Activated CD4-positive, alpha-beta T cell treated with anti-CD3 and anti-CD28 coated beads, Interleukin-2, amount 50 U/mL, for 1 hour (primary cell): ENCODE results near the gene LSS.

Source experiments
- DNase-seq: peaks from one replicate; pipeline ENCODE4 v3.0.0-alpha.2; 2020

The LSS gene

DNA sequence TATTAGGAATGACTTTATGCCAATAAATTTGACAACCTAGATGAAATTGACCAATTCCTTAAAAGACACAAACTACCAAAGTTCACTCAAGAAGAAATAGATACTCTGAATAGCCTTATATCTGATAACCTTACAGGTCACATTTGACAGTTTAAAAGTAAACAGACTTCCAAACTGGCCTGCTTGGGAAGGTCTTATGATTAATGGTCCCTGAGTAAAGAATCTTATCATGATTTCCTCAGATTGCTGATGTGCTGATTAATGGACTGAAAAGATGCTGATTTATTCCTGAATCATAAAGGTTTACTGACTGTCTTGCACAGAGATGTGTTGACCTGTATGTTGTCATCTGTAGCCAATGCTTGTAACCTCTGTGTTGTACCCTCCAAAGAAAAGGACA lies 63.5 kb downstream of the LSS start:
- DNase-seq = no peak

DNA sequence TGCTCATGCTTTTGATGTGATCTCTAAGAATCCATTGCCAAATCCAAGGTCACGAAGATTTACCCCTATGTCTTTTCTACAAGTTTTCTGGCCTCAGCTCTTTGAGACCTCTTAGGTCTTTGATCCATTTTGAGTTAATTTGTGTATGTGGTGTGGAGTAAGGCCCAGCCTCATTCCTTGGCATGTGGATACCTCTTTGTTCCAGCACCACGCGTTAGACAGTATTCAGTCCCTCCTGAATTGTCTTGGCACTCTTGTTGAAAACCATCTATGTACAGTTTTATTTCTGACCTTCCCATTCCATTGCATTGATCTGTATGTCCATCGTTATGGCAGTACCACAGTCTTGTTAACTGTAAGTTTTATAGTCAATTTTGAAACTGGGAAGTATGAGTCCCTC lies 65.2 kb downstream of the LSS start:
- no peak for DNase-seq

DNA sequence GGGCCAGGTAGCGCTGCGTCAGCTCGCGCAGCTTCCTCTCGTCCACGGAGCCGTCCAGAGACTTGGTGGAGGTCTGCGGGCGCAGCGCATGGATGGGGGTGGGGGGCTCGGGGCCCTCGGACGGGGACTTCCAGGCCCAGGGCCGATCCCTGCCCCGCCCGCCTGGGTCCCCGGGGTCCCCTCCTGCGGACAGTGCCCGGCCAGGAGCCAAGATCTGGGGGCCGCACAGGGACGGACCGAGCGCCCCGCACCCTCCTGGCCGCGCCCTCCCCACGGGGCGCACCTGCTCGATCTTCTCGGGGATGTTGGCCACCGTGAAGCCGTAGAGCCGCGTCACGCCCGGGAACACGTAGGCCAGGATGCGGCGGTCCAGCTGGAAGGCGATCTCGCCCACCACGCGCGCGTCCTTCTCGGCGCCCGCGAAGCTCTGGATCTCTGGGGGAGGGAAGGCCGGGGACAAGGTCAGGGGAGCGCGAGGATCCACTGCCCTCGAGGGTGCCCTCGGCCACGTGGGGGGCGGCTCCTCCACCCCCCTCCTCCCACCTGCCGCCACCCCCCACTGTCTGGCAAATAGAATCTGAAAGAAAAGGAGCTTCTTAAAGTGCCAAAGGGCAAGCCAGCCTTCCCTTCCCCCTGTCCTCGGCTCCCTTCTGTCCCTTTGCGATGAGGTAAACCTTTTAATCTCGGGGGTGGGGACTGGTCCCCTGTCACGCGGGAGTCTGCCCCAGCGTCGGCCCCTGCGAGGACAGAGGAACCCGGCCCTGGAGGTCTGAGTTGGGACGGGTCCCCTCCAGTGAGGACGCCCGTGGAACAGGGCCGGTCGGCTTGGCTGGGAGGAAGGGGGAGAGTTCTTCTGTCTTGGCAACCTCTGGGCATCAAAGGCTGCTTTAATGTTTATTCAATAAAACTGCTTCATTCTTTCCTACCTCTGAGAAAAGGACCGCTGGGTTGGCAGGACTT lies 66.7 kb downstream of the LSS start:
- DNase-seq = no peak

DNA sequence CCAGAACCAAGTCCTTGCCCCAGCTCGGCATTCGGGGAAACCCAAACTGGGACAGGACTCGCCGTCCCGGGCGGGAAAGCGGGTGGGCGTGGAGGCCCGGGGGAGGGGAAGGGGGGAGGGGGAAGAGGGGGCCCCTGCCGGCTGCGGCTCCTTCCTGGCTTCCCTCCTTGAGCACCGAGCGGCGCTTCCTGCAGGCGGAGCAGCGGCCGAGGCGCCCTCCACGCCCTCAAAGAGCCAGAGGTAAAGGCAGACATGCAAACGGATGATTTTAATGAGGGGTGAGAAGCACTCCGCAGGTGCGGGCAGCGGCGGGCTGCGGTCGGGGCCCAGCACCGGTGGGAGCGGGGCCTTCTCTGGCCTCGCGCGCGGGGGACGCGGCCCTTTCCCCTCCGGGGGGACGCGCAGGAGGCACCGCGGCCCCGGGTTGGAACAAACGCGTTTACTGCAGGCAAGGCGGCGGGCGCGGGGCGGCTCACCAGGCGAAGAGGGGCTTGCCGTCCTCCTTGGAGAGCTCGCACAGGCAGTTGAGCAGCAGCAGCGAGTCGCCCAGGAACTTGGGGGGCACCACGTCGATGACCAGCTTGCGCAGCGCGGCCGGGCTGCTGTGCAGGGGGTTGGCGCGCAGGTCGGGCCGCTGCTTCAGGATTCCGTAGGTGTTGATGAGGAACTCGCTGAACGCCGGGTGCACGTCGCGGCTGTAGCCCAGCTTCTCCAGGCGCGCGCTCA lies 67.5 kb downstream of the LSS start:
- no peak for DNase-seq

DNA sequence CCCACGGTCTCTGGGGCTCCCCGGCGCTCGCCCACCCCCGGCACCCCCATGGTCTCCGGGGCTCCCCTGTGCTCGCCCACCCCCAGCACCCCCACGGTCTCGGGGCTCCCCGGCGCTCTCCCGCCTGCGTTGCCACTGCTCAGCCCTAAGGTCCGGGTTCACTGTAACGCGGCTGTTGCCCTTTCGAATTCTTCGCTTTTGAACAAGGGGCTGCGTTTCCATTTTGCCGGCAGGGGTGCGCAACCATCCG lies 68.0 kb downstream of the LSS start:
- DNase-seq = no peak

DNA sequence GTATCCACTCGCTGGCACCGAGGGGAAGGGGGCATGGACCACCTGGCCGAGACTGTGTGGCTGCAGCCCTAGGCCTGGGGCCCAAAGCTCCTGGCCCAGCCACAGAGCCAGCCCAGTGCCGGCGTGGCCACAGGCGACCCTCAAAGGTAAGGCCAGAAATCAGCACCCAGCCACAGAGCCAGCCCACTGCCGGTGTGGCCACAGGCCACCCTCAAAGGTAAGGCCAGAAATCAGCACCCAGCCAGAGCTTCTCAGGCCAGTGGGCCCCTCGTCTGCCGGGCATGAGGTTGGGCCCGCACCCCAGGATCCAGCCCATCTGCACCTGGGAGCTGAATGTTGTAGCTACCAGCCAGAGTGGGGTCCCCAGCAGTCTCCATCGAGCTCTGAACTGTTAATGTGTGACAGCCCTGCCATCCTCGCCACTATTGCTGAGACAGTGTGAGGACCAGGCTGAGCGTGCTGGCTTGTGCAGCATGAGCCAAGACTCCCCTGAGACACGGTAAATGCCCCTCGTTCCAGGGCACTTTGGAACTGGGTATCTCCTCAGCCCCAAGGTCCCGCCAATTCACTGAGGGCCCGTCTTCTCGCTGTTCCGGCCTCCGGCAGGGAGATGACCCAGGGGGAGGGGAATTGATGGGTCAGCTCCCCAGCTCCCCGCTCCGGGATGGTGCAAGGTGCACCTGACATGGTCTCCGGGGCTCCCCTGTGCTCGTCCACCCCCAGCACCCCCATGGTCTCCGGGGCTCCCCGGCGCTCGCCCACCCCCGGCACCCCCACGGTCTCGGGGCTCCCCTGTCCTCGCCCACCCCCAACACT lies 68.5 kb downstream of the LSS start:
- no peak for DNase-seq

DNA sequence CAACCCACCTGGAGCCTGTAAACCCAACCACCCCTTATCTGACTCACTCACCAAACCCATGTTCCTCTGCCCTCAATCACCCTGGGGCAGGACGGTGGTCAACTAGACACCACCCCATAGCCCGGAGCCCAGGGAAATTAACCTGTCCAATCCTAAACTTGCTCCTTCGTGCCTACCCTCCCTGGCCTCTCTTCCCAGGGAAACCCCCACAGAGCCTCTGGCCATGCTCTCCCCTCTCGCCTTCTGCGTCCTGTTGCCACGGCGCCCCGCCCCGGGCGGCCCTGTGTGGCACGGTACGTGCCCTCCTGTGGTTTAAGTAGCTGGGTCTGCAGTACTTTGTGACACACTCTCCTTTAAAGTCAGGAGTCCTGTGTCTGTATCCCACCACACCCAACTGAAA lies 69.2 kb downstream of the LSS start:
- no peak for DNase-seq

DNA sequence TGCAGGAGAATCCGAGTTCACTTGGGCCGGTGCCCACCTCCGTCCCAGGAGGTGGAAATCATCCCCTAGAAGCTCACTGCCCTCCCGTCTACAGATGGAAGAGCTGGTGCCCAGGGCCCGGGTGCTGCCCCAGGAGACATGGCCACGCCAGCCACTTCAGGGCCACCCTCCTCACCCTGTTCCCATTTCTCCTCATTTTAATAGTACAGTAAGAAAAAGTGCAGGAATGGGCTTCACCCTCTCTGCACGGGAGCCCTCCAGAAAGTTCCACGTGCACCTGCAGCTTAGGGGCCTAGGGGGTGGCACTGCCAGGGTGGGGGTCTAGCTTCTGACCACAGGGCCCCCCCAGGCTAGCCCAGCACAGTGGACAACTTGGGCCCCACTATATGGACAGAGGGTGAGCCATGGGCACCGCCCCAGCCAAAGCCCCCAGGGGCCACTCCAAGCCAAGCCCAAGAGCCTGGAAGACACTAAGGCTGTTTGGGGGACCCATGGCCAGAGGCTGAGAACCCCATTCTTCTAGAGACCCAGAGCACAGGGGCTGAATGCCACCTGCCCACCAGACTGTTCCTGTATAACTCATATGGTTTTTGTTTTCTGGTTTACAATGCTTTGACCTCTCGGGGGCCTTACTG lies 69.8 kb downstream of the LSS start:
- no peak for DNase-seq

DNA sequence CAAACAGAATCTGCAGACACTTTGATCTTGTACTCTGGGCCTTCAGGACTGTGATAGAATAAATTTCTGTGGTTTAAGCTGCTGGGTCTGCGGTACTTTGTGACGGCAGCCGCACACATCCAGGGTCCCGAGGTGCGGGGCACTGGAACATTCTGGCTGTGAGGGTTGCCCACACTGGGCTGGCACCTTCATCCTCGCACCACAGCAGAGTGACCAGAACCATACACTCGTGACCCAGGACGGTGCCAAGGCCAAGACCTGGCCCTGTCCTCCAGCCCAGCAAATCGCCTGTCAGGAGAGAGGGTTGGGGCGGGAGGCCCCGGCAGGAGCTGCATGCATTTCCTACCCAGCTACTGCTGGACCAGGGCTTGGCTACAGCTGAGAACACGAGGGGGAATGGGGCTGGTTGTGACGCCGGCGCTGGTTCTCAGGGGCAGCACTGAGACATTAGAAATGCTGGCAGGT lies 70.6 kb downstream of the LSS start:
- DNase-seq = no peak

DNA sequence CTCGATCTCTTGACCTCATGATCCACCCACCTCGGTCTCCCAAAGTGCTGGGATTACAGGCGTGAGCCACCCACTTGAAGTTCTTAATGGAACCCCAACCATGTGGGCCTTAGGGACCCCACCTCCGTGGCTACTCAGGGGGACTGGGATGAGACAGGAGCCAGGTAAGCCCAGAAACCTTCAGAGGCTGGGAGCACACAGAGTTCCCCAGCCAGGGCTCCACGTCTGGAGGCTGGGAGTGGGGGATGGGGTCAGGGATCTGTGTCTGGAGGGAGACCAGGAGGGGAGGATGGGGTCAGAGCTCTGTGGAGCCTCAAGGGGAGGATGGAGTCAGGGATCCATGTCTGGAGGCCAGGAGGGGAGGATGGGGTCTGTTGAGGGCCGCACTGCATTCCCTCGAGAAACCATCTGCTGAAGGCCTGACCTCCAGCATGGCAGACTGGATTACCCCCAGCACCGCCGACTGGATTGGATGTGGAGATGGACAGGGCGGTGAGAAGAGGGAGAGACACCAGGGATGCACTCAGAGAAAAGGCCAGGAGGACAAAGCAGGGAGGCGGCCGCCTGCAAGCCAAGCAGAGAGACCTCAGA lies 71.1 kb downstream of the LSS start:
- DNase-seq = no peak

DNA sequence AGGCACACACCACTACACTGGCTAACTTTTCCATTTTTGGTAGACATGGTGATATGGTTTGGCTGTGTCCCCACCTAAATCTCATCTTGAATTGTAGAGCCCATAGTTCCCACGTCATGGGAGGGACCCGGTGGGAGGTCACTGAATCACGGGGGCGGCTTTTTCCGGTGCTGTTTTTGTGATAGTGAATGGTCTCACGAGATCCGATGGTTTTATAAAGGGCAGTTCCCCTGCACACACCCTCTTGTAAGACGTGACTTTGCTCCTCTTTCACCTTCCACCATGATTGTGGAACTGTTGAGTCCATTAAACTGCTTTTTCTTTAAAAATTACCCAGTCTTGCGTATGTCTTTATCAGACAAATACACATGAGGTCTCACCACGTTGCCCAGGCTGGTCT lies 71.9 kb downstream of the LSS start:
- no peak for DNase-seq

DNA sequence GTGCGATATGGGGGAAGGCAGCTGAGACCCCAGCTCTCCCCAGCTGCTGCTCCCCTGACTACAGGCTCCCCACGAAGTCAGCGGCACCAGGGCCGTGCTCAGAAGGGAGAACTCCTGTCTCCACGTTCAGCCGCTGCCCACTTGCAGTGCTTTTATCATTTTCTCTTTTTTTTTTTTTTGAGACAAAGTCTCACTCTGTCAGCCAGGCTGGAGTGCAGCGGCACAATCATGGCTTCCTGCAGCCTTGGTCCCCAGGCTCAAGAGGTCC lies 72.3 kb downstream of the LSS start:
- DNase-seq = no peak

DNA sequence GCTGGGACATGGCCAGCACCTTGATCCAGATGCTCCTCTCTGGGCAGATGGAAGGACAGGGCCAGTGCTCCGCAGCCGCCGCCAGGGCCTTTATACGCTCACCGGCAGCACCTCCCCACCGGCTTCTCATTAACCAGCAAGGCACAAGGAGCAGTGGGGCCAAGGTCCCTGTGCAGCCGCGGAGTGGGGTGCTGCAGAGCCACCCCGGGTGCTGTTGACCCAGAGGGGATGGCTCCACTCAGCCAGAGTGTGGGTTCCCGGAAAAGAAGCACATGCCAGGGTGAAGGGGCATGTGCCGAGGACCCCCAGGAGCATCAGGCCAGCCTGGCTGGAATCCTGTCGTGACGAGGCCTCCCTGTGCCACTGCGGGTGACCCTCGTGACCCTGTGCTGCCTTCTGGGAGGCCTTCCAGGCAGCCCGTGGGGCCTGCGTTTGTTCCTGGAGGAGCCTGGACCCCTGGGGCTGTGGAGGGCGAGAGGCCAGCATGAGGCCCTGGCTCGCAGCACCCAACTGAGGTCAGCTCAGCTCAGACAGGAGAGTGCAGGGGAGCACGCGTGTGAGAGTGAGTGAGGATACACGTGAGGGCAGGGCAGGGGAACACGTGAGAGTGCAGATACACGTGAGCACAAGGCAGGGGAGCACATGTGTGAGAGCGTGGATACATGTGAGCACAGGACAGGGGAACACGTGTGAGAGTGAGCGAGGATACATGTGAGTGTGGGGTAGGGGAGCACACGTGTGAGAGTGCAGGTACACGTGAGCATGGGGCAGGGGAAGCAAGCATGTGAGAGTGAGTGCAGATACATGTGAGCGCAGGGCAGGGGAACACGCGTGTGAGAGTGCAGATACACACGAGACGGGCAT lies 72.8 kb downstream of the LSS start, which contains the start of gene FTCD:
TSS of gene FTCD (minus strand) at position 66 of the 864 bp plus-strand sequence. CDS start at position 10, 56 bp downstream.
- DNase-seq = no peak

DNA sequence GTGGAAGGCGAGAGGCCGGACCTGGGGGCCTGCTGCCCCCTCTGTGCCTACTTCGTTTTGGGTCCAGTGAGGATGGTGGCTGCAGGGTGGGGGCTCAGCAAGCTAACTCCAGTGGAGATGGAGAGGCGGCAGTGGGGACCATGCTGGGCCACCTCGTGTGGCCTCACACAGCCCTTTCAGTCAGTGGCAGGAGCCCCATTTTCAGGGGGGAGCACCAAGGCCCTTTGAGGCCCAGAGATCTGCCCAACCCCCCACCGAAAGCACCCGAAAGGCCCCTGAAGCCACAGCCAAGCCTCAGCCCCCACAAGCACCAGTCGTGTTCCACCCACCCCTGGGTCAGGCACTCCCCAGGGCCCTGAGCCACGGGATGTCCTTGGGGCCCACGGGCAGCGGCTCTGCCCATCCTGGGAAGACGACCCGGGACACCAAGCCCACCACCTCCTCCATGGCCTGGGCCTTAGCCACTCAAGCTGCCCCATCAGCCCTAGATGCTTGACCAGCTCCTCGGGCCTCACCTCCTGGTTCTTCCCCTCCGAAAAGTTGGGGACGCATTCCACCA lies 73.5 kb downstream of the LSS start:
- DNase-seq = no peak

DNA sequence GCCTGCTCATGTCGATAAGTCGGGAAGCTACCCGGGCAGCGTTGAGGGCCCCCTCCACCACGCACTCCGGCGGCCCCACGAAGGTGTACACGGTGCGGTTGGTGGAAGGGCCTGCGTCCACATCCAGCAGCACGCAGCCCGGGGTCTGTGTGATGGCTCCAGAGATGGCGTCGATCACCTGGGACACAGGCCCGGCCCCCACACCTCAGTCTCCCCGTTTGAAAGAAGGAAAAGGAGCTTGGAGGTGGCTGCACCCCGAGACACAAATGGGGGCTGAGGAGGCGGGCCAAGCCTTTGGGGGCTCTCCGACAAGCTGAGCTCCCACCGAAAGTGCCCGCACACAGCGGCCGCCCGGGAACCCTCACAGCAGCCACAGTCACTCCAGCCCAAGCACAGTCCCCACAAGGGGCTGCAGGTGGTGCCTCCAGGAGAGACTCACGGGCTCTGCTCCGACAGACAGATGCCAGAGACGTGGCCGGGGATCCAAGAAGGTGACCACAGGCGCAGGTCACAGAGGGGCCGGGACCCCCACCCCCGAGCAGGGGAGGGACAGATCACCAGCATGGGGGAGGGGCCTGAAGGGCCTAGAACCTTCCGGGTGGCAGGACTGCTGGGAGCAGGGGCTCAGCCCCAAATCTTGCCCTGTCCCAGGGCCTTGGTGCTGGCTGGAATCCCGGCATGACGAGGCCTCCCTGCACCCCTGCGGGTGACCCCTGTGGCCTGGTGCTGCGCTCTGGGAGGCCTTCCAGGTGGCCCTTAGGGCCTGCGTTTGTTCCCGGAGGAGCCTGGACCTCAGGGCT lies 74.2 kb downstream of the LSS start:
- DNase-seq = no peak

DNA sequence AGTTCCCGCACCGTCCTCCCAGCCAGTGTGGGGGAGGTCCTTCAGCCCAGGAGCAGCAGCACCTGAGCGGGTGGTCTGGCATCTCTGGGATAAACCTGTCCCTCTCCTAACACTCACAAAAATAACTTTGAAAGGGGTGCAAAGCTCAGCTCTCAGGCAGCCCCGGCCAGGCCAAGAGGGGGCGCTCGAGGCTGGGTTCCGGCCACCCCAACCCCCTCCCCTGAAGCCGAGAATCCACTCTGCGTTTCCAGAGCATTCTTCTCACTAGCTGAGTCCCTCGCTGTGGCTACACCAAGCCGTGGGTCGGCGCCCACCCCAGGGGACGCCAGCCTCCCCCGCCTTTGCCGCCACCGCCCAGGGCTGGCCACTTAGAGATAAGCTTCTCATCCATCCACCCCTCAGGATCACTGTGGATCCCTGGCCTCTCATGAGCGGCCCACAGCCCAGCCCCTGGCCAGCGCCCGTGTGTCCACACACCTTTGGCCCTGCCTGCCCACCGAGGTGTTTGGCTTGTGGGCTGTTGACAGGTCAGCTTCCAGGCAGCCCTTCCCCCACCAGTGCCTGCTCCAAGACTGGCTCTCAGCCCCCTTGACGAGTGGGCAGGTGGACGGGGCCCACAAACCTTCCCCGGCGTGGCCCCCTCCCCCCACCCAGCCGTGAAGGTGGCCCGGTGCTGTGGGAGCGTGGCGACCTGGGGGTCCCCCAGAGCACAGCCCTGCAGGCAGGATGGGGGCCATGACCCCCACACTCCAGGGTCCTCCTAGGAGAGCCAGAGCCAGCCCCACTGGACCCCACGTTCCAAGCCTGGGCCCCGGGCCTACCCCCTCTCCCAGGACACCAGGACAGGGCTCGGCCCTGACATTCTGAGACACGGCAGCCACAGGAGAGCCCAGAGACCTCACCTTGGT lies 75.1 kb downstream of the LSS start:
- DNase-seq = peak; percentile 47

DNA sequence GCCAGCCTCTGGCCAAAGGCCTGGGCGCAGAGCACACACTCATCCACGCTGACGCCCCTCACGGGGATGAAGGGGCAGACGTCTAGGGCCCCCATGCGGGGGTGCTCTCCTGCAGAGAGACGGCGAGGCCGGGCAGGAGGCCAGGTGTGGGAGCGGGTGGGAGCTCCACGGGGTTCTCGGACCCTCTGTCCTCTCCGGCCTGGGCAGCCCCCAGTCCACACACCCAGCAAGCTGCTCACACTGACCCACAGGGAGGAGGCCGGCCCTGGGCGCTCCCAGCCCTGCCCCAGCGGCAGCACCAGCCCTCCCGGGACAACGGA lies 75.7 kb downstream of the LSS start:
- no peak for DNase-seq

DNA sequence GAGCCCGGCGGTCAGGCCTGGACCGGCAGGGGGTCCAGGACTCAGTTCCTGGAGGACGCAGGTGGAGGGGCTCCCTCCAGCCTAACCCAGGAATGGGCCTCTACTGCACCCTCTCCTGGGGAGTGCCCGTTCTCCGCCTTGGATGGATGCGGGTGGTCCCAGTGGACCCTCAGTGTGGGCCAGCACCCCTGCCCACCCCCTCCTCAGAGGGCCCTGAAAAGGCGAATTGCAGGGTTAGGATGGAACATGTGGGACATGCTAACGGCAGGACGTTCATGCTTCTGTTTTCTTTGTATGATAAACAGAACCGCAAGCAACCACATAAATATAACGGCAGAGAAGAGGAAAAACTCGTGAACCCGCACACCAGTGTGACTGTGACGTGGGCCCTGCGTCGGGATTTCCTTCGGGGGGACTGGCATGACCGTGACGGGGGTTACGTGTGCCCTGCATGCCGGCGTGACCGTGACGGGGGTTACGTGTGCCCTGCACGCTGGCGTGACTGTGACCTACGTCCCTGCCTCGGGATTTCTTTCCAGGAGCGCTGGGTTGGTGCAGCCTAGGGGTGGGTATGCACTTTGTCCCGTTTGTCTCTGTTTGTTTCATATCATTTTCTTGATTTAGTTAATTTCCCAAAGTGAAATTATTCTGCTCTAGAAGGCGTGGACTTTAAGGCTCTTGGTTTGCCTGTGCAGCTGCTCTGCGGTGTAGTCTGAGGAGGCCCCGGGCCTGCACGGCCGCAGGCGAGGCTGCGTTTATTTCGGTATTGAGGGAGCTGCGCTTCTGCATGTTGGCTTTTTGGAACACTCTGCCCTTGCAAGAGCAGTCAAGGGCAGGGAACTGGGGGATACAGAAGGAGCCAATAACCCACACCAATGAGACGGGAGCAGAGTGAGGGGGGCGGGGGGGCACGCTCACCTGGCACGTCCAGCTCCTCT lies 76.3 kb downstream of the LSS start:
- no peak for DNase-seq
